Activated naive CD8-positive, alpha-beta T cell treated with anti-CD3 and anti-CD28 coated beads, Interleukin-2, amount 50 U/mL, for 24 hours (primary cell): ENCODE measurements around the gene COPS7B.
"Not testable (repeated sequence)": the region's sequence is repeated elsewhere in the genome, so short reads cannot be mapped to it uniquely, and the experiment has no call there.

ENCODE experiments used
- ATAC-seq: fragments of 150-1000 bp; cut with Tn5 transposase; one replicate; pipeline ENCODE4 v1.10.0; 2021
- DNase-seq: peaks from one replicate; pipeline ENCODE4 v3.0.0; 2021
- H3K27ac Mint-ChIP-seq: one replicate; pipeline ENCODE4 v1.8.0; 2021; ENCODE audit warnings: mild to moderate bottlenecking, mixed read lengths
- H3K27me3 Mint-ChIP-seq: one replicate; pipeline ENCODE4 v1.8.0; 2021; ENCODE audit warnings: mixed read lengths
- H3K36me3 Mint-ChIP-seq: one replicate; pipeline ENCODE4 v1.8.0; 2021; ENCODE audit warnings: low read depth, mixed read lengths
- H3K4me1 Mint-ChIP-seq: one replicate; pipeline ENCODE4 v1.8.0; 2021; ENCODE audit warnings: mixed read lengths
- H3K4me3 Mint-ChIP-seq: one replicate; pipeline ENCODE4 v1.8.0; 2021; ENCODE audit warnings: mild to moderate bottlenecking, moderate library complexity, mixed read lengths
- H3K9me3 Mint-ChIP-seq: one replicate; pipeline ENCODE4 v1.8.0; 2021; ENCODE audit warnings: mixed read lengths

Gene COPS7B

DNA sequence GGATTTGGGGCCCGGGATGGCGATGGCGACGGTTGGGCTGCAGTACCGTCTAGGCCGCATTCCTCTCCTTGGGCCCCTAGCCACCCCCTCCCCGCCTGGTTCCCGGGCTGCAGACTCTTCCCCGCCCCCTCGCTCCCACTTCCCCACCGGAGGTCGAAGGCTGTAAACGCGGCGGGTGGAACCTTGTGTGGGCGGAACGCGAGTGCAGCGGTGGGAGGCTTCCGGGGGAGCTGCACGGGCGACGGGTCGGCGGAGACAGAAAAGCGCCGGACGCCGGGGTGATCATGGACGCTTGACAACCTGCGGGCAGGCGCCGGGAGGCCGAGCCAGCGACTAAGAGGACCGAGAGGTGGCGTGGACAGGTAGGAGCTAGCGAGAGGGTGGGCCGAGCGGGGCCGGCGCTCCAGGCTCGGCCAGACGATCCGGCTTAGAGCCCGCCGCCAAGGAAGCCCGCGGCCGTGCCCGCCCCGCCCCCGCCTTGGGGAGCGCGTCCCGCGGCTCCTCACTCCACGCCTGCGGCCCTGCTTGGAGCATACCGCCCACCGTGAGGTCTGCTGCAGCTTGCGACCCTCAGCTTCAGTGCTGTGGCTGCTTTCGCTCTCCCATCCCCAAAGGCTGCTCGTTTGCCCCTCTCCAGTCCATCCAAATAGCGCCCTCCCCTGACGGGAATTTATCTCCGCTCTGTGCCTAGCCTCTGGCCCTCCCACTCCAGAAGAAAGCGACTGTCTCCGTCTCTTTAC, at the start of gene COPS7B:
Gene COPS7B, plus strand, starts transcription at position 269 of the 740 bp plus-strand sequence. CDS start 2,126 bp downstream, outside the sequence.
- no peaks in the 10 kb centered on the region for H3K9me3 Mint-ChIP-seq
- peaks cover 57% of the 10 kb centered on the region for H3K4me1 Mint-ChIP-seq
- H3K27me3 Mint-ChIP-seq = no peaks in the 10 kb centered on the region
- H3K36me3 Mint-ChIP-seq = peaks cover 10% of the 10 kb centered on the region
- DNase-seq = peak; percentile 87
- H3K4me3 Mint-ChIP-seq = peak within 1 kb of the TSS; percentile 87
- H3K27ac Mint-ChIP-seq = peak within 1 kb of the TSS; percentile 90
- ATAC-seq = peak; percentile 54

DNA sequence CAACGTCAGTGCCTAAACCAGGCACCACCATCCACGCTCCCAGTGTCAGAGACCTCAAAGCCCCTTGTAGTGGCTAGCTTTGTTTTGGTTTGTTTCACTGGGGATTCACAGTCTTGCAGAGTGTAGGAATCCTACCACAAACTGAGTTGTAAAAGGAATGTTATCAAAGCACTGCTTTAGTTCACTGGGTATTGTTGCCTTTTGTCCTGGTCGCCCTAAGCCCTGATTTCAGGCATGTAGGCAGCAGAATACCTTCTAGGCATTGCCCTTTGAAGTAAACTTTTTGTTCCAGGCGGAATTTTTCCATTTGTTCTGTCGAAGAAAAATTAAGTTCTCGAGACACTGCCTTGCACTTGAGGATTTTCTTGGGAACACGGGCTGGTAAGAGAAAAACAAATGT, 48.5 kb upstream of the COPS7B start:
- ATAC-seq (no peak), DNase-seq (no peak)
- Mint-ChIP-seq H3K27me3 (no peaks in the 10 kb centered on the region), H3K36me3 (peaks cover 12% of the 10 kb centered on the region), H3K4me1 (no peaks in the 10 kb centered on the region), H3K9me3 (no peaks in the 10 kb centered on the region), H3K4me3 (no peak overlapping the region), H3K27ac (no peak overlapping the region)

DNA sequence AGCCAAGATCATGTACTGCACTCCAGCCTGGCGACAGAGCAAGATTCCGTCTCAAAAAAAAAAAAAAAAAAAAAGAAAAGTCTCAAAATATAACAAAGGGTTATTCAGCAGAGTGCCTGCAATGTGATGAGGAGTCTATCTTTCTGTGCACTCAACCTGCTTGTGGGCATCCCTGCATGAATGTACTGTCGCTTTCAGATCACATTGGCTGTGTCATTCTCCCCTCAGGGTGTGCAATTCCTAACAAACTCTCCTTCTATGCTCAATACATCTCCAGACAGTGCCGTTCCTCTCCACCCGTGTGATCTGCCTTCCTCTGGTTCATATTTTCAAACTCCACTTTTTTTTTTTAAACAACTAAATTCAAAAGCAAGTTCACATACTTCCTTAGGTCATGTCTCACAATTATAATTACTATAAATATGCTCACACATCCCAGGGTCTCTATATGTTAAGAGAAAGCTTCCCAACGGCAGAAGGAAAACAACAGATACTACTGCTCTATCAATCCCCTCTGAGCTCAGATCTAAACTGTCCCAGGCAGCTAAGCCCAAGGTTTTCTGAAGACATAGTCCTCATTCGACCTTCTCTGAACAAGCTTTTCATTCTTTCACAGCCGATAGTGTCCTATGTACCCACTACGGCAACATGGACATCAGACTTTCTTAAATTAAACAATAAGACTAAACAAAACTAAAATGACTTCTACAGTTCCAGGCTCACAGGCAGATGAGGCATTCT, 42.7 kb upstream of the COPS7B start:
- Mint-ChIP-seq H3K27me3 (no peaks in the 10 kb centered on the region), H3K4me1 (no peaks in the 10 kb centered on the region), H3K27ac (no peak overlapping the region), H3K4me3 (no peak overlapping the region), H3K36me3 (peaks cover under 1% of the 10 kb centered on the region), H3K9me3 (no peaks in the 10 kb centered on the region)
- DNase-seq = no peak
- no peak for ATAC-seq

DNA sequence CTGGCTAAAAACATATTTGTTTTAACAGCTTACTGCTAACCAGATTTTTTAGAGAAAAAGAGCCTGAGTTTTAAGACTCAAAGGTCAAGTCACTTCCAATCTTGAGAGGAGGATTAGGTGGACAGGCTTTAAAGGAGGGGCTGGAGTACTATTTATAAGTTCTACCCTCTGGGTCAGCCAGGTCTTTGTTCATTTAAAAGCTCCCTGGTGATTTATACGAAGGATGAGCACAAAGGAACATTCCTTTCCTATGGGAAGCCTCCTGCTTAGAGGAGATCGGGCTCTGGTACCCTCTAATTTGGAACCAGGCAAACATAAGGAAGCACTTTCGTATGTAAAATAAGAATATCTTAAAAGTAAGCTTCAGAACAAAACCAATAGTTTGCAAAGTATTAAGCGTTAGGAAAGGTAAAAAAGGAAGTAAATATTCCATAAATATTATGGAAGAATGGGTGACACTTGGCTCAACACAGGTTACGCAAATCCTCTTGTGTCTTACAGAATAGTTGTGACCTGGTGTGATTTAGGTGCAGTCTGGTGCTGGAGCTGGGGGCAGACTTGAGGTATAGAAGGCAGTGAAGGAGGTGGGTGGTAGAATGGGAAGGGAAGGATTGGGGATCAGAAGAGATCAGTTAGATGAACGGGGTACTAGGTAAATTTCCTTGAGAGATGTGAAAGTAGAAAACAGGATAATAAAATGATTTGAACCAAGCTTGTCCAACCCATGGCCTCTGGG, 40.8 kb upstream of the COPS7B start:
- no peak overlapping the region for H3K4me3 Mint-ChIP-seq
- no peaks in the 10 kb centered on the region for H3K4me1 Mint-ChIP-seq
- H3K36me3 Mint-ChIP-seq = no peaks in the 10 kb centered on the region
- DNase-seq = no peak
- ATAC-seq = no peak
- no peaks in the 10 kb centered on the region for H3K27me3 Mint-ChIP-seq
- no peaks in the 10 kb centered on the region for H3K9me3 Mint-ChIP-seq
- H3K27ac Mint-ChIP-seq = no peak overlapping the region

DNA sequence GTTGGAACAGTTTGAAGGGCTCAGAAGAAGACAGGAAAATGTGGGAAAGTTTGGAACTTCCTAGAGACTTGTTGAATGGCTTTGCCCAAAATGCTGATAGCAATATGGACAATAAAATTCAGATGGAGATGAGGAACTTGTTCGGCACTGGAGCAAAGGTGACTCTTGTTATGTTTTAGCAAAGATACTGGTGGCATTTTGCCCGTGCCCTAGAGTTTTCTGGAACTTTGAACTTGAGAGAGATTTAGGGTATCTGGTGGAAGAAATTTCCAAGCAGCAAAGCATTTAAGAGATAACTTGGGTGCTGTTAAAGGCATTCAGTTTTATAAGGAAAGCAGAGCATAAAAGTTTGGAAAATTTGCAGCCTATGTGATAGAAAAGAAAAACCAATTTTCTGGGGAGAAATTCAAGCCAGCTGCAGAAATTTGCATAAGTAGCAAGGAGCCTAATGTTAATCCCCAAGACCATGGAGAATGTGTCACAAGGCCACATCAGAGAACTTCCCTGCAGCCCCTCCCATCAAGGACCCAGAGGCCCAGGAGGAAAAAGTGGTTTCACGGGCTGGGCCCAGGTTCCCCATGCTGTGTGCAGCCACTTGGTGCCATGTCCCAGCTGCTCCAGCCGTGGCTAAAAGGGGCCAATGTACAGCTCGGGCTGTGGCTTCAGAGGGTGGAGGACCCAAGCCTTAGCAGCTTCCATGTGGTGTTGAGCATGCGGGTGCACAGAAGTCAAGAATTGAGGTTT, 37.9 kb upstream of the COPS7B start:
- H3K27me3 Mint-ChIP-seq, H3K4me3 Mint-ChIP-seq, H3K9me3 Mint-ChIP-seq, H3K36me3 Mint-ChIP-seq, ATAC-seq, DNase-seq, H3K27ac Mint-ChIP-seq, H3K4me1 Mint-ChIP-seq: not testable (repeated sequence)

DNA sequence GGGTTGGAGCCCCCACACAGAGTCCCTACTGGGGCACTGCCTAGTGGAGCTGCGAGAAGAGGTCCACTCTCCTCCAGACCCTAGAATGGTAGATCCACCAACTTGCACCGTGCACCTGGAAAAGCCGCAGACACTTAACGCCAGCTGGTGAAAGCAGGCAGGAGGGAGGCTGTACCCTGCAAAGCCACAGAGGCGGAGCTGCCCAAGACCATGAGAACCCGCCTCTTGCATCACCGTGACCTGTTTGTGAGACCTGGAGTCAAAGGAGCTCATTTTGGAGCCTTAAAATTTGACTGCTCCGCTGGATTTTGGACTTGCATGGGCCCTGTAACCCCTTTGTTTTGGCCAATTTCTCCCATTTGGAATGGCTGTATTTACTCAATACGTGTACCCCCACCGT, 37.2 kb upstream of the COPS7B start:
- not testable (repeated sequence) for ATAC-seq

DNA sequence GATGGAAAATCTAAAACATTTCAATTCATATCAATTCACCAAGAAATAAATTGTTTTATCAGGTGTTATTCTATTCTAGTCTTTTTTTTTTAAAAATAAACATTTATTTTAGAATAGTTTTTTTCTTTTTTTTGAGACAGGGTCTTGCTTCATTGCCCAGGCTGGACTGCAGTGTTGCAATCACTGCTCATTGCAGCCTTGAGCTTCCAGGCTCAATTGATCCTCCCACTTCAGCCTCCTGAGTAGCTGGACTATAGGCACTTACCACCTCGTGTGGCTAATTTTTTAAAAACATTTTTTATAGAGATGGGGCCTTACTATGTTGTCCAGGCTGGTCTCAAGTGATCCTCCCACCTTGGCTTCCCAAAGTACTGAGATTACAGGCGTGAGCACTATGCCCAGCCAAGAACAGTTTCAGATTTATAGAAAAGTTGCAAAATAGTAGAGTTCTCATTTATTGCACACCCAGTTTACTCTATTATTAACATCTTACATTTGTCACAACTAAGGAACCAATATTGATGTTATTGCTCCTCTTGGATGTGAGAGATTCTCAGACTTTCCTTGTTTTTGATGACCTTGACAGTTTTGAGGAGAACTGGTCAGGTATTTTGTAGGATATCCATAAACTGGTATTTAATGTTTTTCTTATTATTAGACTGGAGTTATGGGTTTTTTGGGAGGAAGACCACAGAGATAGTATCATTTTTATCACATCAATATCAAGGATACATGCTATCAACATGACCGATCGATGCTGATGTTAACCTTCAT, 35.0 kb upstream of the COPS7B start:
- ATAC-seq = no peak
- no peak for DNase-seq
- Mint-ChIP-seq H3K27me3 (no peaks in the 10 kb centered on the region), H3K4me1 (no peaks in the 10 kb centered on the region), H3K9me3 (no peaks in the 10 kb centered on the region), H3K36me3 (no peaks in the 10 kb centered on the region), H3K4me3 (no peak overlapping the region), H3K27ac (no peak overlapping the region)

More for the DNA sequence above, 37.2 kb upstream of the COPS7B start:
- H3K9me3 Mint-ChIP-seq, H3K27me3 Mint-ChIP-seq, H3K4me1 Mint-ChIP-seq, H3K4me3 Mint-ChIP-seq, DNase-seq, H3K36me3 Mint-ChIP-seq, H3K27ac Mint-ChIP-seq: not testable (repeated sequence)

DNA sequence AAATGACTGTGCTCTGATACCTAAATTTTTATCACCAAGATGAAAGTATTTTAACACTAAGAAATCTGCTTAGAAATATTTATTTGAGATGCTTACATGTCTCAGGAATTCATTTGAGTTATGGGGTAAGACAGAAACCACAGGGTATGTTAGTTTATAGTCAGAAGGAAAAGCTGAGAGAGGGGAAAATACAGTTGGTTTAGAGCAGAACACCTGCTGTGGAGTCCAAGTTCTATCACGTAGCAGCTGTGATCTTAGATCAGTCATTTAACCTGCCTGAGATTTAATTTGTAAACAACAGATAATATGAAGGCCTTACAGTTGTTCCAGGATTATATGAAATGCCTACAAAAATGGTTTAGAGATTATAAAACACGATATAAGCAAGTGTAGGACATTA, 34.2 kb upstream of the COPS7B start:
- no peaks in the 10 kb centered on the region for H3K36me3 Mint-ChIP-seq
- ATAC-seq = no peak
- no peaks in the 10 kb centered on the region for H3K4me1 Mint-ChIP-seq
- H3K4me3 Mint-ChIP-seq = no peak overlapping the region
- H3K27me3 Mint-ChIP-seq = no peaks in the 10 kb centered on the region
- no peak overlapping the region for H3K27ac Mint-ChIP-seq
- no peak for DNase-seq
- no peaks in the 10 kb centered on the region for H3K9me3 Mint-ChIP-seq

DNA sequence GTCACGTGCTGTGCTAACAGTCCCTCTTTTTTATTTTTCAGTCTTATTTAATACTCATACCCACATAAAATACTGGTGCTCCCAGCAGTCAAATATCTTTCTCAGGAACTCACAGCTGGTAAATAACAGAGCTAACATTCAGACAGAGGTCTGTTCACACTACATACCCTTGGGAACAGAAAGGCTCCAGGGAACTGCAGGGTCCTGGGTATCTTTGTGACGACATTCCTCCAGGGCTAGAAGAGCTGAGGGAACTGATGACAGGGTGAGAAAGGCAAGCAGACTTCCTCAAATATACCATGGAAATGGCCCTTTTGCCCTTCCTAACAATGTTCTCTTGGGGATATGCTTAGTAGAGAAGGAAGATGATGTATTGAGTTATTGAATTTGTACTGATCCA, 24.5 kb upstream of the COPS7B start:
- Mint-ChIP-seq H3K9me3 (no peaks in the 10 kb centered on the region), H3K27me3 (no peaks in the 10 kb centered on the region), H3K4me3 (no peak overlapping the region), H3K36me3 (no peaks in the 10 kb centered on the region), H3K4me1 (peaks cover 14% of the 10 kb centered on the region), H3K27ac (no peak overlapping the region)
- ATAC-seq = no peak
- DNase-seq = no peak

DNA sequence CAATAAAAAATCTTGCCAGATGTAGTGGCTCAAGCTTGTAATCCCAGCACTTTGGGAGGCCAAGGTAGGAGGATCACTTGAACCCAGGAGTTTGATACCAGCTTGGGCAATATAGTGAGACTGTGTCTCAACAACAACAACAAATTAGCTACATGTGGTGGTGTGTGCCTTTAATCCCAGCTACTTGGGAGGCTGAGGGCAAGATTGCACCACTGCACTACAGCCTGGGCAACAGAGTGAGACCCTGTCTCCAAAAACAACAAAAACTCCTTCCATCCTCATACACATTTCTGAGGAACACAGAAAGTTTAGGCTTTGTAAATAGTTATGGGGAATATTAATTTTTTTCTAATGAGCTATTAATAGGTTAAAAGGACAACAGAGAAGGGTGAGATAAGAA, 22.1 kb upstream of the COPS7B start:
- Mint-ChIP-seq H3K9me3 (no peaks in the 10 kb centered on the region), H3K27ac (no peak overlapping the region), H3K4me1 (peaks cover 14% of the 10 kb centered on the region), H3K4me3 (no peak overlapping the region), H3K36me3 (peaks cover 2% of the 10 kb centered on the region), H3K27me3 (no peaks in the 10 kb centered on the region)
- no peak for ATAC-seq
- no peak for DNase-seq

DNA sequence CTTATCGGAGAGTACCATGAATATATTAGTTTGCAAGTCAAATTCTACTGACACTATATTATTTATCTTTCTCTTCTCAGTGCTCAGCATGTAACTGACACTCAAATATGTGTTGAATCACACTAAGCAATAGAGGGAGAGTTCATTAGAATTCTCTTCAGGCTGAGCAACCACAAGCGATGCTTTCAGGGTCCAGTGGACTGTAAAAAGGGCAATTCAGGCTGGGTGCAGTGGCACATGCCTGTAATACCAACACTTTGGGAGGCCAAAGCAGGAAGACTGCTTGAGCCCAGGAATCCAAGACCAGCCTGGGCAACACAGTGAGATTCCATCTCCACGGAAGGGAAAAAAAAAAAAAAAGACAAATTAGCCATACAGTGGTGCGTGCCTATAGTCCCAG, 21.5 kb upstream of the COPS7B start:
- H3K9me3 Mint-ChIP-seq = no peaks in the 10 kb centered on the region
- no peaks in the 10 kb centered on the region for H3K27me3 Mint-ChIP-seq
- H3K36me3 Mint-ChIP-seq = peaks cover 2% of the 10 kb centered on the region
- H3K27ac Mint-ChIP-seq = no peak overlapping the region
- no peak overlapping the region for H3K4me3 Mint-ChIP-seq
- peaks cover 19% of the 10 kb centered on the region for H3K4me1 Mint-ChIP-seq
- ATAC-seq (no peak), DNase-seq (no peak)

DNA sequence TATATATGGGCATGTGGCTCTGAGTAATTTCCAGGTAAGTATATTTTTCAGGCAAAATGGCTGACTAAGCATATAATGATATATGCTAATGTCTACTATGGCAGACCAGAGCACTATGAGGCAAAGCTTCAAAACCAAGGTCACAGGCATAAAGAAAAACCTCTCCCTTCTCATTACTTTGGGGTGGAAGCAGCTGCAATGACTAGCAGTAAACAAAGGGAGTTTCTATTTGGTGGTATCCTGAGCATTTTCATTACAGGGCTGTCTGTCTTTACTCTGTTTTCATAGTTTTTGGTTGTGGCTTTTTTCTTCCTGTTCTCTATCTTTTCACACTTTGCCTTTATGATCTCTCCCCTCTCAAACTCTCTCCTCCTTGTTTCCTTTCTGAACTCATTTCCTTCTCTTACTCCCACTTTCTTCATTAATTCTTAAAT, 20.7 kb upstream of the COPS7B start:
- ATAC-seq (peak; percentile 10), DNase-seq (no peak)
- Mint-ChIP-seq H3K4me3 (no peak overlapping the region), H3K9me3 (no peaks in the 10 kb centered on the region), H3K27ac (no peak overlapping the region), H3K36me3 (peaks cover 2% of the 10 kb centered on the region), H3K27me3 (no peaks in the 10 kb centered on the region), H3K4me1 (peaks cover 25% of the 10 kb centered on the region)

DNA sequence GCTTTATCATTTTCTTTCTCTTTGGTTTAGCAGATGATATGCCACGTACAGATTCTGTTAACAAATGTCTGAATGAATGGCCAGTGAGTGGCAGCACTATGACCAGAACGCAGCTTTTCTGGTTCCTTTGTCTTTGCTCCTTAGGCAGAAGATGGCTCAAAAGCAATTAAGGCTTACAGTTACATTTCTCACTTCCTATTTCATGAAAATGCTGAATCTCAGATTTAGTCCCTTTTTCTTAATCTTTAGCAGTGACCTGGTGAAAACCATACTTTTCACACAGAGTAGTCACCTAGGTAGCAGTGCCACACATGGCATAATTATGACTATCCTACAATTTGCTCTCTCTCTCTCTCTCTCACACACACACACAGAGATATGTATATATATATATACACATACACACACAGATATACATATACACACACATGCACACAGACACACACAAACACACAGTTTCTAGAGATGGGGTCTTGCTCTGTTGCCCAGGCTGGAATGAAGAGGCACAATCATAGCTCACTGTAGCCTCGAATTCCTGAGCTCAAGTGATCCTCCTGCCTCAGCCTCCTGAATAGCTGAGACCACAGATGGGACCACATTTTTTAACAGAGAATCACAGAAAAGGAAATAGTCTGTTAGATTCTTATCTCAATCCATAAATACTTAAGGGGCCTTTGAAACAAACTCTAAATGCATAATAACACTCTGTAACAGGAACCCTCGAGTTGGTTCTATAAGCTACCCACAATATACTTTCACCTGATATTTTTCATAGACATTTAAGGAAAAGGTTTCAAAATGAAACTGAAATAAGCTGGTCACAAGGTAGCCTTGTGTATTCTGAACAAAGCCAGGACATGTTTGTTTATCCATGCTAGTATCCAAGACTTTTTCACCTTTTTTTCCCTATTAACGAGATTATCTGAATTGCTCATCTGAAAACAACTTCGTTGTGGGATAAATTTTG, 16.8 kb upstream of the COPS7B start:
- no peak overlapping the region for H3K27ac Mint-ChIP-seq
- no peak for DNase-seq
- H3K4me1 Mint-ChIP-seq = peaks cover 25% of the 10 kb centered on the region
- no peaks in the 10 kb centered on the region for H3K9me3 Mint-ChIP-seq
- H3K4me3 Mint-ChIP-seq = no peak overlapping the region
- H3K36me3 Mint-ChIP-seq = peaks cover 2% of the 10 kb centered on the region
- H3K27me3 Mint-ChIP-seq = no peaks in the 10 kb centered on the region
- no peak for ATAC-seq
